Coronary artery (tissue), 2 donors: ENCODE results near the gene LGALS1.
A peak's percentile ranks its signal among the peaks of the same experiment; 100 is the strongest.

Experiments
- DNase-seq: peaks from one replicate; pipeline ENCODE4 v3.0.0-alpha.2; 2017; ENCODE audit warnings: low spot score
- H3K27ac ChIP-seq, 2 donors: fragments of 200-600 bp; sonication (generic); one replicate each; pipeline ENCODE4 v1.5.1; 2016 to 2019
- H3K4me3 ChIP-seq: fragments of 200-600 bp; sonication (generic); 2 replicates; pipeline ENCODE4 v1.5.1; 2016; ENCODE audit warnings: mild to moderate bottlenecking, moderate library complexity
- CTCF ChIP-seq: fragments of 200-600 bp; sonication (generic); IDR thresholded peaks from one replicate; pipeline ENCODE4 v1.5.1; 2019; ENCODE audit warnings: antibody characterized with exemption

The LGALS1 gene

GRCh38 chr22:37728620-37729019, 53.2 kb downstream of the LGALS1 start:
- TF ChIP-seq CTCF = no peak
- no peak for DNase-seq
- H3K27ac ChIP-seq = peak overlapping the region; percentile 80
- no peak overlapping the region for H3K4me3 ChIP-seq
